NK-92 treated with Interleukin-12 subunit alpha and Interleukin-12 subunit beta, amount 100 ng/mL, for 24 hours (cell line): ENCODE results near the gene LRRC4B.
"Not testable (repeated sequence)": the region's sequence is repeated elsewhere in the genome, so short reads cannot be mapped to it uniquely, and the experiment has no call there.

ENCODE experiments used
- DNase-seq: peaks from one replicate; lab custom pipeline; 2025; lab: John Stamatoyannopoulos, UW

LRRC4B gene

DNA sequence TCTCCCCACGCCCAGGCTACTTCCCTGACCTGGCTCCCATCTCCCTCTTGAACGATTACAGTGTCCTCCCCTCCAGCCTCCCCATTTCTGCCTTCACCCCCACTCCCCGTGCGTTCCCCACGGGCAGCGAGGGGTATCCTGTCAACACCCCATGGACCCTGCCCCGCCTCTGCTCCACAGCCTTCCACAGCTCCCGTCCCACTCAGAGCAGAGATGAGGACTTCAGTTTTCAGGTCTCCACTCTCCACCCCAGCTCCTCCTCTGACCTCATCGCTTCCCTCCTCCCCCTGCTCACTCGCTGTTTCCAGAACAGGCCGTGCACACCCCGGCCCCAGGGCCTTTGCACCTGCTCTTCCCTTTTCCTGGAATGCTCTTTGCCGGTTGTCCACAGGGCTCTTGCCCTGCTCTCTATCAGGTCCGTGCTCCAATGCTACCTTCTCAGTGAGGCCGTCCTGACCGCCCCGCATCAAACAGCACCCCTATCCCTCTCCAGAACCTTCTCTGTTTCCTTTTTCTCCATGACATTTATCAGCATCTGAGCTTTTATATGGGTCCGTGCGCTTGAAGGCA, 15.0 kb downstream of the LRRC4B start:
- no peak for DNase-seq

DNA sequence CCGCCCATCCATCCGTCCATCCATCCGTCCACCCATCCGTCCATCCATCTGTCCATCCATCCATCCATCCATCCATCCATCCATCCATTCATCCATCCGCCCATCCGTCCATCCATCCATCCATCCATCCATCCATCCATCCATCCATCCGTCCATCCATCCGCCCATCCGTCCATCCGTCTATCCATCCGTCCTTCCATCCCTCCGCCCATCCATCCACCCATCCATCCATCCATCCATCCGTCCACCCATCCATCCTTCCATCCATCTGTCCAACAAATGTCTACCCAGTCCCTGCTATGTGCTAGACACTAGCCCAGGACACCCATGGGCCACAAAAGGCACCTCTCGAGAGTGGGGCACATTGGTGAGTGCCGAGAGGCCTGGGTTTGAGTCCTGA, 15.7 kb downstream of the LRRC4B start:
- DNase-seq = no peak

DNA sequence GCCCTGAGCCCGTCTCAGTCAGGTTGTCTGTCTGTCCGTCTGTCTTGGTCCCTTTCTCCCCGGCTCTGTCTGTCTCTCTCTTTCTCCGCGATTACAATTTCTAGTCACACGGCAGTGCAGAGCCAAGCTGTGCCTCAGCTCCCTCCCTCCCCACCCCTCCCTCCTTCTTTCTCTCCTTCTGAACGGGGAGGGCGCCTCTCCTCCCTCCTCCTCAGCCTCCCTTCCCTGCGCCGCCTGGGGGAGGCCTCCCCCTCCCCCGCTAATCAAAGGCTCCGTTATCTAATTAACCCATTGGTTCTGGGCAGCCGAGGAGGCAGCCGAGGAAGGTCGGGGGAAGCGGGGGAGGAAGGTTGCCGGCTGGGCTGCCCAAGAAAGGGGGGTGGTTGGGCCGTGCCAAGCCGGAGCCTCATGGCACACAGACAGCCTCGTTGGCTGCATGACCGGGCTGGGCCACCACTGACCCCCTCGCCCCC, 16.5 kb downstream of the LRRC4B start:
- DNase-seq = no peak

DNA sequence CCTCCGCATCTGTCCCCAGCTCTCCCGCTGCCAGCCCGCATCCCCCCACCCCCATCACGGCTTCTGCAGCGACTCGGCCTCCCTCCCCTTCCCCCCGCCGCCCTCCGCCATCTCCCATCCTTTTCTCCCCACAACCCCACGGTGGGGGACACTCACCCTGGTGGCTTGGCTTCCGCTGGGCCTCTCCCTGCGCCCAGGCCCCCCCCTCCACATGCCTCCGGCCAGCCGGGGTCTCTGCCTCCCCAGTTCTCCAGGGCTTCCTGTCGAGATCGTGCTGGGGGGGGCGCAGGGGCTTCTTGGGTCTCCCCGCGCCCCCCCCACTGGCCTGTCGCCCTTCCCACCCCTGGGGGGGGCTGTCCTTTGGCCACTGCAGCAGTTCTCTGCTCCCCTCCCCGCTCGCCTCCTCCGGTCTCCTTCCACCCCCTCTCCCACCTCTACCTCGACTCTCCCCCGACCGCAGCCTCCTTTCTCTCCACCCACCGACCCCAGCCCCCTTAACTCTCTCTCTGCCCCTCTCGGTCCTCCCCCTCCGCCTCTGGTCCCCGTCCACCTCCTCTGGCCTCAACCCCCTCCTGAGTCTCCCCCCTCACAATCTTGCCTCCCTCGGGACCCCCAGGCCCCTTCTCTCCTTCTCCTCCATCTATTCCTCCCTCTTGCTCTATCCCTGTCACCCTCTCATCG, 17.1 kb downstream of the LRRC4B start:
- no peak for DNase-seq

DNA sequence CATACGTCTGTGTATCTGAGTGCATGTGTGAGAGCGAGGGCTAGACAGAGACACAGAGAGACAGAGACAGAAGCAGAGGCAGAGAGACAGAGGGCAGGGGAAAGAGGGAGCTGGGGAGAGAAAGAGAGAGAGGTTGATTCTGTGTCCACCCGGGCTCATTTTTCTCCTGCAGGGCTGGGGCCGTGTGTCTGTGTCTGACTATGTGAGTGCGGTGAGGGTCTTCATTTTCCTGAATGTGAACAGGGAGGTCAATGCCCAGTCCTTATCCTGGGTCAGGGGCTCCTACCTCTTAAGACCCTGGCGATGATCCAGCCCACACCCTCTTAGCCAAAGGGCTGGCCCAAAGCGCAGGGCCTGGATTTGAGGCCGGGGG, 17.7 kb downstream of the LRRC4B start:
- no peak for DNase-seq

DNA sequence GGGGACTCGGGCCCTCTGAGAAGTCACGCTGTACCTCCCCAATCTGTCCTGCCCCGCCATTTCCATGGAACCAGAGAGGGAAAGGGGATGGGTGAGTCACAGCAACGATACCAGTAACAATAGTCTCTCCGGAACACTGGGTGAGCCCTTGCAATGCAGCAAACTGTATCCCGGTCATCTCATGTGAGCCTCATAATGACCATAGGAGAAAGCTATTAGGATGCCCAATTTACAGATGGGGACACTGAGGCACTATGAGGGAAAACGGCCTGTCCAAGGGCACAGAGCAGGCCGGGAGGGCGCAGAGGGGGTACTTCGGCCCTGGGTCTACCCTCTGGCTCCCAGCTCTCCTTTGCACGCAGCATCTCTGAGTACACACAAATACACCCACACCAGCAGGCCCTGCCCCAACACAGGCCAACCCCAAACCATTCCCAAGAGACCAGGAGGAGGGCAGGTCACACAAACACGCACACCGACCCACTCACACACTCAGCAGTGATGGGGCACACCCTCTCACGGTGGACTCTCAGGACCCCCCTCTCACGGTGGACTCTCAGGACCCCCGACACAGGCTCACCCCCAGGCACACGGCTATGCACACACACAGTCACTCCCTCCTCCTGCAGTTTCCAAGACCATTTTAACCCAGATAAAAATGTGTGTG, 18.2 kb downstream of the LRRC4B start:
- DNase-seq = no peak

DNA sequence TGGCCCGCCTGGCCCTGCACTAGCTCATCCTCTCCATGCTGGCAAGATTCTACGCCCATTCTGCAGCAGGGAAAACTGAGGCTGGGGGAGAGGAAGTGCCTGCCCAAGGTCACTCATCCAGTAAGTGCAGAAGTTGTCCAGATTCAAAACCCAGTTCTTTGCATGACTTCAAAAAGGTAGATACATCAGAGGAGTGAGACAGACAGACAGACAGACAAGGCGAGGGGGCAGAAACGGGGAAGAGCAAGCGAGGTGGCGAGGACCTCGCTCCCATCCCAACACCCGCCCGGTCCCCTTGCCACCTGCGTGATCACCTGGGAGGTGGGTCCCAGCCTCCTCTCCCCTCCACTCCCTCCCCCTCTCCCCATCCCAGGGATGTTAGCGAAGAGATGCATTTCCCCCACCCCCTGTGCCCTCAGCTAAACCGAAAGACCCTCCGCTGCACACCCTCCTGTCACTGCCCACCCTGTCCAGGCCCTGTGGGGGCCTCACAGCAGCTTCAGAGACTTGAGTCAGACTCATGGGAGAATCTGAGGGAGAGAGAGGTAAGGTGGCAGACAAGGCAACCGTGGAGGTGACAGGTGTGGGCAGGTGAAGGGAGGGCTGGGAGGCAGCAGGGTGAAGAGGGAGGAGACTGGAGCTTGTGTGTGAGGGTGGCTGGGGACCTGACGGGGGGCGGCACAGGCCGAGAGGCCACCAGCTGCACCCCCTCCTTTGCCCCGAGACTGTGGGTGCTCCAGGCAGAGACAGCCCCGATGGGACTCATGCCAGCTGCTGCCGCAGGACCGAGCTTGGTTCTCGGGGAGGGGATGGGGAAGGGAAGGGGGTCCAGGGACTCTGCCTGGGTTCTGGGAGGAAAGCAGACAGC, 18.9 kb downstream of the LRRC4B start:
- DNase-seq = no peak

DNA sequence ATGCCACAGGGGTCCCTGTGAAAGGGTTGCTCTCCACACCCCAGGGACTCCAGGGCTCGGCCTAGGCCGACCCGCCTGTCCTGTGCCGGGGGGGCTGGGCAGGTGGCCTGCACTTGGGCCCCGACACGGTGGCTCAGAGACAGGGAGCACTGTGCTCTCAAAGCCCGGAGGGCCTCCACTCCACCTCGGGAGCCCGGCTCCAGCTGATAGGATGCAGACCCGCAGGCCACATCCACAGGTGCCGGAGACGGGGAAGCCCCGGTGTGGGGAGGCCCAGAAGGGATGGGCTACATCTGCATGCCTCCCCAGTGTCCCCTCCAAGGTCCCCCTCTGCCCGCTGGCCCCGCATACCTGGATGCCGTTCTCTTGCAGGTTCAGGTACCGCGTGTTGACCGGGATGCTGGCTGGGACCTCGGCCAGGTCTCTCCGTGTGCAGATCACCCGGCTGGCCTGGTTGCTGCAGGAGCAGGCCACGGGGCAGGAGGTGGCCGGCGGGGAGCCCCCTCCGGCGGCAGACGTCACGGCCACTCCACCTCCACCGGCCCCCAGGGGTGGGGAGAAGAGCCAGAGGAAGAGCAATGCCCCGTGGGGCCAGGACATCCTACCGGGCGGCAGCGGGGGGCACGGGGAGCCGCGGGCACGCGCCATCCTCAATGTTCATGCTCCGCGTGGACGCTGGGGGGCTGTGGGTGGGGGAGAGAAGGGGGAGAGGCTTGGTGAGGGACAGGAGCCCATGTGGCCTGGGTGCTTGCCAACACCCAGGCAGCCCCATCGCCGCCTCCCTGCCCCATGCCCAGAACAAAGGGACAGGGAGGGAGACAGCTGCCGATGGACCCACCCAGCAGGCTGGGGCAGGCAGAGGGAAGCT, 19.8 kb downstream of the LRRC4B start:
- no peak for DNase-seq

DNA sequence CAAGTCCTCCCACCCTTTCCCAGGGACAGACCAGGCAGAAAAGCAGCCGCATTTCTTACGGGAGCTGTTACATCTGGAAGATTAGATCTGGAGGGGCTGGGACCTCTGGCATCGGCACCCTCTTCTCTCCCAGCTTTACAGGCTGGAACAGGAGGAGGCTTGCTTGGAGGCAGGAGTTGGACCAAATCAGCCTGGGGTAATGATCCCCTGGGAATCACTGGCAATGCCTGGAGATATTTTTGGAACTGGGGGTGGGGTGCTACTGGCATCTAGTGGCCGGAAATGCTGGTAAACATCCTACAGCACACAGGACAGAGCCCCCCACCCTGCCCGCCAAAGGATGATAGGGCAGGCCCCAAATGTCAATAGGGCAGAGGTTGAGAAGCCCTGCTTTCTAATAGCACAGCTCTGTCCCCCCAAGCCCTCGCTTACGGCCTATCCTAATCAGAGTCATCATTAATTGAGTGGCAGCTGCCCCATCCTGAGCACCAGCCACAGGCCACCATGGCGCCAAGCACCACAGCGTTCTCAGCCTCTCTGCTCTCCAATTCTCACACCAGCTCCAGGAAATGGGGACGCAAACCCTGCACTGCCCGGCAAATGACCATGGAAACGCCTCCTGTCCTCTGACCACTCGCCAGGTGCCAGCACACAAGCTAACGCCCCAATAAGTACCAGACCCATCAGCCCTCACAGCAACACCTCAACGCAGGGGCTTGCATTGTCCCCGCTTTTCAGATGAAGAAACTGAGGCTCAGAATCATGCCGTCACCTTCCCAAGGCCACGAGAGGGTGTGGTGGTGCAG, 20.6 kb downstream of the LRRC4B start:
- no peak for DNase-seq

DNA sequence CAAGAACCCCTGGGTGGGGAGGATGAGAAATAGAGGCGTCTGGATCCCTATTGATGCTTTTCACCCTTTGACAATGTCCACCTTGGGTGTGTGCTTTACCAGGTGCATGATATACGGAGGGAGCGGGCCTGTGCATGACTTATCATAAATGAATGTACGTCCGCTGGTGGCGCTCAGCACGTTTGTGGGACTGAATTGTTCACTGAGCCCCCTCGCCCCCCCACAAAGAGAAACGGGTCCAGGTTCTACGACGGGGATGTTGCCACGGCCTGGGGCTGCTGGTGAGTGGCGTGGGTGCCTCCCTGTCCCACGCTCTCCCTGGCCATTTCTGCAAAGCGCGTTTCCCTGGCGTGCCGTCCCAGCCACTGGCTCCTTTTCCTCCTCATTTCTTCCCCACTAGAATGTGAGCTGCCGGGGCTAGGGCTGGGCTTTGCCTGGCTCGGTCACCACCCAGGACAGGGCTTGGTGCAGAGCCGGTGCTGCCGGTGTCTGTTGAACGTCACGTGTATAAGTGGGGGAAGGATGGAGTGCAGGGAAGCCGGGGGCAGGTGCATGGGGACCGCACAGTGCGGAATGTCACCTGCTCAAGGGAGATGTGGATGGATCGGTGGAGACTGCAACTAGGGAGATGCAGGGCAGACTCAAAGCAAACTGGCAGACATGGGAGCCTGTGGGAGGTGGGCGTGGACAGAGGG, 21.6 kb downstream of the LRRC4B start:
- no peak for DNase-seq

DNA sequence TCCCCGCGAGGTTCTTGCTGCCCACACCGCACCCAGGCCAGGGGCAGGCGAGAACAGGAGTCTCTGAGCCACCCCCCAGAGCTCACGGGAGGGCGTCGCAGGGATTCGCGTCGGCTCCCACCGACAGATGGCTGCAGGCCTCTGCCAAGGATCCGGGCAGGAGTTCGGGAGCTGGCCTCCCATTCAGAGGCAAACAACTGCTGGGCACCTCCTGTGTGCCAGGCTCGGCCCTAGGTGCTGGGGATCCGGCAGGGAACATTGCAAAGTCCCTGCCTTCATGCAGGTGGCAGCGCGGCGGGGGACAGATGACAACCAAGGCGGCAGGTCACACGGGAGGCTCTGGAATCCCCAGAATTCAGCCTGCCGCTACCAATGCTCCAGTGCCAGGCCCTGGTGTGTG, 25.3 kb downstream of the LRRC4B start:
- no peak for DNase-seq

DNA sequence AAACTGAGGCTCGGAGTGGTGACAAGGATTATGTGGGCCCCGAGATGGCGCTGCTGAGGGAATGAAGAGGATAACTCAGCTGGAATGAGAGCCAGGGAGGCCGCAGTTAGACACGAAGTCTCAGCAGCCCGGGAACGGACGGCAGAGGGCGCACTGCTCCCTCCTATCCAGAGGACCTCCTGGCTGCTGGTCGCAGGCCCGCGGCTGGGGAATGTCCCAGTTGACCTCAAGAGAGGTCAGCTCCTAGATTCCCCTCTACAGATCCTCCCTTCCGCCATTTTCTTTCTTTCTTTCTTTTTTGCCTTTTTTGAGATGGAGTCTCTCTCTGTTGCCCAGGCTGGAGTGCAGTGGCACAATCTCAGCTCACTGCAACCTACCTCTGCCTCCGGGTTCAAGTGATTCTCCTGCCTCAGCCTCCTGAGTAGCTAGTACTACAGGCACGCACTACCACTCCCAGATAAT, 30.4 kb downstream of the LRRC4B start:
- DNase-seq = peak; percentile 29

DNA sequence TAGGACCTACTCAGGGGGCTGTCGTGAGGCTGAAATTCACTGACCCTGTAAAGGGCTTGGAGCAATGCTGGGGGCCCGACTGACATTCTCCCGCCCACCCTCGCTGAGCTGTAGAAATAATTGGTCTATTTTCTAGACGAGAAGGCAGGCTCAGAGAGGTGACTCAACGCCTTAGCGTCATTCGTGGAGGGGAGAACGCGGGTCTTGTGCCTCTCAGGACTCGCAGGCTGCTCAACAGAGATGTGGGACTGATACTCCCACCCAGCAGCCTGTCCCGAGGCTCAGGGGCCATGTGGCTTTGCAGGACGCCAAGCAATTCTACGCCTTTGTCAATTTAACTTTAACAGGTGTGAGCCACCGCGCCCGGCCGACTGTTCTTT, 30.9 kb downstream of the LRRC4B start:
- no peak for DNase-seq

DNA sequence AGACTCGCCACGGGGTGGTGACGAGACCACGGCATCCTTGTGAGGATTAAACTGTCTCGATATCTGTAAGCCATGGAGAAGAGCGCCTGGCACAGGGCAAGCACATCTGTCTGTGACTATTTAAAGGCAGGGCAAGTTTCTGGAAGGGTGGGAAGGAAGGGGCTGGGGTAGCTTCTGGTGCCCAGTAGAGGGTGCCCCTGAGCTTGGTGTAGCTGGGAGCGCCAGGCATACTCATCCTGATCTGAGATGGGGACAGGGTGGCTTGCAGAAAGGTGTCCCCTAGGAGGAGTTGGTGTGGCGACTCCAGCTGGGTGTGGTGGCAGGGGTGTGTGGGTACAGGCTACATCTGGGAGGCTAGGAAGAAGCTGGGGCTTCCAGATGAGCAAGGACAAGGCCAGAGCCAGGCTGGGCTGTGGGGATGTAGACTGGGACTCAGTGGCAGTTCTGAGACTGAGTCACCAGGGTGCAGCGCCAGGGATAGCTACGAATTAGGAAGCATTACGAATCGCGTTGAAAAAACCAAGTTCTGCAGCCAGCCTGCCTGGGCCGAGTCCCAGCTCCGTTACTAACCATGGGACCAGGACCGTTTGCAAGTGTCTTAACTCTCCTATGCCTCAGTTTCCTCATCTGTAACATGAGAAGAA, 31.5 kb downstream of the LRRC4B start:
- DNase-seq = no peak

DNA sequence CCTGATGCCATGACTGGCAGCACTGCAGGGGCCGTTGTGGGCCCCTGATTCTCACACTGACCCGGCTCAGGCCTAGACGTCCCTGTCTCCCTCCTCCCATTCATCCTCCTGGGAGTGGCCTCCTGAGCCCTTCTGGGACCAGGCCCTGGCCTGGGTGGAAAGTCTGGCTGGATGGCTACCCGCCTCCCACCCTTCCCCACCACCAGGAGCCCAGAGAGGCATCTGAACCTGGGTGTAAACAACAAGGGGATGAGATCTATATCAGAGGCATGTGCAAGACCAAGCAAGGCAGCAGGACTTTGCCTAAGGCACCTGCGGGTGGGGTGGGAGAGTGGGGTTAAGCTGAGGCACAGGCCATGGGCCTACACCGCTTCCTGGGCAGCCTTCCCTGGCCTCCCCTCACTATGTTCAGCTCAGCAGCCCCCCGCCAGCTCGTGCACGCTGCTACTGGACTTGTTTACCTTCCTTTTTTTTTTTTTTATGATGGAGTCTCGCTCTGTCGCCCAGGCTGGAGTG, 32.5 kb downstream of the LRRC4B start:
- no peak for DNase-seq

DNA sequence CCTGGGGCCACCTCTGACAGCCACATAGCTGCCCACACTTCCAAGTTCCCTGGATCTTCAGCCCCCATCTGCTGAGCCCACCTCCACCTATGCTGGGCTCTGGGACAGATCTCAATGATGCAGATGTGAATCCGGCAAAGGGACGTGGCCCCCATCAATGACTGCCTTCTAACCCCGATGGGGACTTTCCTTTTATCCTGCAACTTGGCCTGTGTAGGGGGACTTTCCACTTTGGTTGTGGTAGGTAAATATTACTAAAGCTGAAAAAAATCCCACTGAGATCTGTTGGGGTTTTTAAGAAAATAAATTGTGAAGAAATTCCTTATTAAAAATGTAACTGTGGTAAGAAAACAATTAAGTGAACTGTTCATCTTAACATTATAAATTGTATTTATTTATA, 33.8 kb downstream of the LRRC4B start:
- no peak for DNase-seq

DNA sequence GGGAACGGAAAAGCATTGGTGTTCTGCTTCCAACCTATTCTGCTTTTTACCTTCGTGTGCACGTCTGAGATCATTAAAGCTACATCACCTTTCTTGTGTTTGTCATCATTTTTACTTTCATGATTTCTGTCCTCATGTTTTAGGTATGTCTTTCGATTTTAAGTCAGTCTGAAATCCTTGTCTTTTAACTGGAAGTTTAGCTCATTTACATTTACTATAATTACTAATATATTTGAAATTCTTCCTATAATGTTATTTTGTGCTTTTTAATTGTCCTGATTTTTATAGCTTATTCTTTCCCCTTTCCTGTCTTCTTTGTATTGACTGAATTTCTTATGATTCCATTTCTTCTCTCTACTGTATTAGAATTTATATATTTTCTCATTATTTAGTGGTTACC, 35.3 kb downstream of the LRRC4B start:
- DNase-seq = no peak

DNA sequence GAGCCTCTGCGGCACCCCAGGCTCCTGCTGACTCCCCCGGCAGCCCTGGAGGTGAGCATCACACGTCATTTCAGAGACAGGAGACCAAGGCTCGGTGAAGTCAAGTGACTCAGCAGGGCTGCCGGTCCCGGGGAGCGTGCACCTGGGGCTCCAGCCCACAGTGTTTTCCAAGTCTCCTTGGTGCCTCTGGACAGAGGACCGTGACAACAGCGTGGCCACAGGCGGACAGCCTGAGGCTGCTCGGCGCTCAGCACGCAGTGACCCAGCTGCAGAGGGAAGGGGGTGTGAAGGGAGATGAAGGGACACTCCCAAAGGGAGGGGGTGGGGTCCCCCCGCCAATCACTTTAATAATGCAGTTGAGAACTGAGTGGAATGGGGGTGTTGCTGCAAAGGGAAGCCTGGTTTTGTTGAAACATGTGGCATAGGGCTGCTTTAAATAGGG, 37.0 kb downstream of the LRRC4B start:
- DNase-seq = no peak

DNA sequence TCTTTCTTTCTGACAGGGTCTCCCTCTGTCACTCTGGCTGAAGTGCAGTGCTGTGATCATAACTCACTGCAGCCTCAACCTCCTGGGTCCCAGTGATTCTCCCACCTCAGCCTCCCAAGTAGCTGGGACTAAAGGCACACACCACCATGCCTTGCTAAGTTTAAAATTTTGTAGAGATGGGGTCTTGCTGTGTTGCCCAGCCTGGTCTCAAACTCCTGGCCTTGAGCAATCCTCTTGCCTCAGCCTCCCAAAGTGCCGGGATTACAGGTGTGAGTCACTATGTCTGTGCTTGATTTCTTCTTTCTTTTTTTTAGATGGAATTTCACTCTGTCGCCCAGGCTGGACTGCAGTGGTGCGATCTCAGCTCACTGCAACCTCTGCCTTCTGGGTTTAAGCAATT, 40.2 kb downstream of the LRRC4B start:
- not testable (repeated sequence) for DNase-seq
